ENCODE measurements around the gene TMEM150C. TPM values are rescaled to one million over a fixed set of nuclear protein-coding genes. Genes with fewer than 3 reads are reported as not detected.
A peak's percentile ranks its signal among the peaks of the same experiment; 100 is the strongest.

TMEM150C gene
- total RNA-seq, 1 donor from 2014 or later, result 13.6 TPM

GRCh38 chr4:82463221-82463620 lies 98.6 kb downstream of the TMEM150C start:
- H3K27me3 ChIP-seq (ENCODE audit: low read depth), result no peaks in the 10 kb centered on the region
- no peak for TF ChIP-seq CTCF (IDR thresholded peaks at IDR 0.05; ENCODE audit: borderline replicate concordance)
- intact Hi-C loops (cut with micrococcal nuclease), result loop anchor here (2.0 kb wide), 1 partner anchor 276 kb away; no protein-coding TSS in a partner anchor
- H3K4me3 ChIP-seq, result no peak overlapping the region
- H3K9me3 ChIP-seq (replicated peaks), result no peaks in the 10 kb centered on the region
- H3K4me1 ChIP-seq, result peaks cover 13% of the 10 kb centered on the region
- no peak for DNase-seq
- H3K27ac ChIP-seq (replicated peaks), result no peak overlapping the region
- peaks cover 18% of the 10 kb centered on the region for H3K36me3 ChIP-seq

GRCh38 chr4:82462415-82462831 lies 99.4 kb downstream of the TMEM150C start:
- peaks cover 18% of the 10 kb centered on the region for H3K36me3 ChIP-seq
- DNase-seq, result peak; percentile 84
- peaks cover 13% of the 10 kb centered on the region for H3K4me1 ChIP-seq
- no peaks in the 10 kb centered on the region for H3K27me3 ChIP-seq (ENCODE audit: low read depth)
- H3K9me3 ChIP-seq (replicated peaks), result no peaks in the 10 kb centered on the region
- TF ChIP-seq CTCF (IDR thresholded peaks at IDR 0.05; ENCODE audit: borderline replicate concordance), result peak; percentile 95
- no peak overlapping the region for H3K4me3 ChIP-seq
- intact Hi-C loops (cut with micrococcal nuclease), result loop anchor here (2.0 kb wide), 1 partner anchor 276 kb away; no protein-coding TSS in a partner anchor
- peak overlapping the region; percentile 49 for H3K27ac ChIP-seq (replicated peaks)

- Histone ChIP-seq H3K4me1 (peaks cover 13% of the 10 kb centered on the region), H3K27ac (replicated peaks) (peak overlapping the region; percentile 49), H3K36me3 (peaks cover 25% of the 10 kb centered on the region), H3K27me3 (ENCODE audit: low read depth) (no peaks in the 10 kb centered on the region), H3K9me3 (replicated peaks) (no peaks in the 10 kb centered on the region), H3K4me3 (no peak overlapping the region)
- TF ChIP-seq CTCF (IDR thresholded peaks at IDR 0.05; ENCODE audit: borderline replicate concordance), result no peak
- DNase-seq, result no peak
- intact Hi-C loops (cut with micrococcal nuclease), result loop anchor here (2.0 kb wide), 1 partner anchor 277 kb away; no protein-coding TSS in a partner anchor
These were observed 100.1 kb downstream of the TMEM150C start for GRCh38 chr4:82461710-82462109.

- no peak for TF ChIP-seq CTCF (IDR thresholded peaks at IDR 0.05; ENCODE audit: borderline replicate concordance)
- H3K36me3 ChIP-seq, result peaks cover 31% of the 10 kb centered on the region
- H3K27me3 ChIP-seq (ENCODE audit: low read depth), result no peaks in the 10 kb centered on the region
- intact Hi-C loops (cut with micrococcal nuclease), result no loop called here
- H3K27ac ChIP-seq (replicated peaks), result no peak overlapping the region
- peaks cover 8% of the 10 kb centered on the region for H3K4me1 ChIP-seq
- H3K9me3 ChIP-seq (replicated peaks), result no peaks in the 10 kb centered on the region
- no peak overlapping the region for H3K4me3 ChIP-seq
- no peak for DNase-seq
These were observed 103.1 kb downstream of the TMEM150C start for GRCh38 chr4:82458729-82459128.

GRCh38 chr4:82457266-82457665 lies 104.5 kb downstream of the TMEM150C start:
- H3K27ac ChIP-seq (replicated peaks), result no peak overlapping the region
- DNase-seq, result no peak
- no peaks in the 10 kb centered on the region for H3K27me3 ChIP-seq (ENCODE audit: low read depth)
- no peak overlapping the region for H3K4me3 ChIP-seq
- no peak for TF ChIP-seq CTCF (IDR thresholded peaks at IDR 0.05; ENCODE audit: borderline replicate concordance)
- H3K36me3 ChIP-seq, result peaks cover 42% of the 10 kb centered on the region
- H3K9me3 ChIP-seq (replicated peaks), result no peaks in the 10 kb centered on the region
- no peaks in the 10 kb centered on the region for H3K4me1 ChIP-seq
- intact Hi-C loops (cut with micrococcal nuclease), result no loop called here

Measured in left ventricle myocardium inferior (tissue), 1 donor.